Spleen (tissue), 11 donors: ENCODE results near the gene KLHDC2. TPM values are rescaled to one million over a fixed set of nuclear protein-coding genes. Genes with fewer than 3 reads are reported as not detected.
"Not testable (repeated sequence)": the region's sequence is repeated elsewhere in the genome, so short reads cannot be mapped to it uniquely, and the experiment has no call there.

Experiments
- DNase-seq: peaks from one replicate; pipeline ENCODE4 v3.0.0-alpha.2; 2020
- H3K27ac ChIP-seq, 8 donors: fragments of 200-600 bp; sonication (generic) in 7 of 8; 1 replicate in 4 of 8; 2 replicates in 4 of 8; pipeline versions ENCODE4 v1.5.0 to v1.8.0; 2016 to 2021; ENCODE audit warnings: inconsistent platforms in 4 of 8, mild to moderate bottlenecking in 4 of 8, moderate library complexity in 1 of 8
- H3K27me3 ChIP-seq, 7 donors: fragments of 200-600 bp; sonication (generic) in 6 of 7; replicated peaks in 1 of 7; 1 replicate in 4 of 7; 2 replicates in 3 of 7; pipeline versions ENCODE4 v1.5.0 to v1.8.0; 2016 to 2021; ENCODE audit warnings: inconsistent platforms in 3 of 7, mild to moderate bottlenecking in 1 of 7
- H3K36me3 ChIP-seq, 6 donors: fragments of 200-600 bp; sonication (generic) in 5 of 6; 1 replicate in 4 of 6; 2 replicates in 2 of 6; pipeline versions ENCODE4 v1.5.0 to v1.8.0; 2016 to 2021; ENCODE audit warnings: inconsistent platforms in 2 of 6
- H3K4me1 ChIP-seq, 6 donors: fragments of 200-600 bp; sonication (generic) in 5 of 6; 1 replicate in 3 of 6; 2 replicates in 3 of 6; pipeline versions ENCODE4 v1.5.0 to v1.8.0; 2016 to 2021; ENCODE audit warnings: inconsistent platforms in 3 of 6
- H3K4me3 ChIP-seq, 8 donors: fragments of 200-600 bp; sonication (generic) in 7 of 8; 1 replicate in 4 of 8; 2 replicates in 4 of 8; pipeline versions ENCODE4 v1.5.0 to v1.8.0; 2016 to 2021; ENCODE audit warnings: inconsistent platforms in 4 of 8, mild to moderate bottlenecking in 4 of 8, moderate library complexity in 2 of 8
- H3K9me3 ChIP-seq, 8 donors: fragments of 200-600 bp; sonication (generic) in 7 of 8; 1 replicate in 4 of 8; 2 replicates in 4 of 8; pipeline versions ENCODE4 v1.5.0 to v1.8.0; 2016 to 2021; ENCODE audit warnings: inconsistent platforms in 4 of 8
- POLR2A ChIP-seq, 3 donors: fragments of 450-650 bp; IDR thresholded peaks; one replicate each; pipeline ENCODE4 v1.5.1; 2017; ENCODE audit warnings: antibody characterized with exemption in 3 of 3, mild to moderate bottlenecking in 1 of 3
- POLR2AphosphoS5 ChIP-seq, 3 donors: sonication (generic); formaldehyde crosslinking; IDR thresholded peaks; one replicate each; pipeline ENCODE4 v1.5.1; 2017; ENCODE audit warnings: antibody characterized with exemption in 3 of 3
- WGBS, 5 donors: extraction: QIAGEN DNeasy Blood & Tissue Kit in 3 of 5; methylation state at CpG; one replicate each; pipeline versions ENCODE4 v1.1.5 to v1.1.7; 2013 to 2018; 5-methylcytosine and 5-hydroxymethylcytosine counted together
- intact Hi-C: fragments of 100-400 bp; cut with DNase I; formaldehyde crosslinking; loops from one replicate; pipeline ENCODE4 v1.15.0; 2023; ENCODE audit warnings: low total_unique reads
- polyA plus RNA-seq, 3 donors: library from polyadenylated mRNA; stranded (reverse); fragments of 200-250 nt; gene quantifications; one replicate each; pipeline ENCODE4 v1.2.1, GENCODE V29; 2013
- total RNA-seq, 7 donors: library from RNA; depleted of rRNA in 3 of 7; stranded (reverse); fragments of >200 nt in 3 of 7; fragmentation: NEBNext Ultra II Directional in 4 of 7; extraction: Animal tissue kit (Norgen Biotek cat#: 25700) in 4 of 7; gene quantifications; one replicate each; pipeline versions ENCODE4 v1.1.0 to v1.2.1, GENCODE V29; 2016 to 2021
- TF ChIP-seq, protein P1 (sequence below), 11 experiments: fragments of 200-600 bp in 7 of 11; fragments of 450-650 bp in 4 of 11; sonication (generic) in 4 of 11; IDR thresholded peaks in 8 of 11; conservative IDR thresholded peaks in 3 of 11; 1 replicate in 7 of 11; 2 replicates in 4 of 11; pipeline versions ENCODE4 v1.4.0 to v1.8.0; 2016 to 2021; ENCODE audit warnings: antibody characterized with exemption in 11 of 11, inconsistent platforms in 4 of 11, mild to moderate bottlenecking in 1 of 11
- donor health status: healthy with polysubstance abuse.
- donor health status: DM: no; HTN: no; CAD: no; lungs with moderate emphysema.
- donor health status: DM: no; HTN: no; CAD: no.
- donor health status: Bipolar disorder and iron deficiency.
- donor health status: healthy.
- donor health status: DM: no; HTN: no; CAD: no.
- donor health status: DM: yes; HTN: yes; CAD: no.

KLHDC2 gene
- total and polyA plus RNA-seq, 10 donors: 31.9 to 66.8 (median 44.1) TPM

GRCh38 chr14:49774106-49774505 lies 6.2 kb downstream of the KLHDC2 start:
- no peak for TF ChIP-seq POLR2AphosphoS5 (IDR thresholded peaks at IDR 0.05)
- no peak for TF ChIP-seq POLR2A (IDR thresholded peaks at IDR 0.05)
- TF ChIP-seq, protein P1, sequence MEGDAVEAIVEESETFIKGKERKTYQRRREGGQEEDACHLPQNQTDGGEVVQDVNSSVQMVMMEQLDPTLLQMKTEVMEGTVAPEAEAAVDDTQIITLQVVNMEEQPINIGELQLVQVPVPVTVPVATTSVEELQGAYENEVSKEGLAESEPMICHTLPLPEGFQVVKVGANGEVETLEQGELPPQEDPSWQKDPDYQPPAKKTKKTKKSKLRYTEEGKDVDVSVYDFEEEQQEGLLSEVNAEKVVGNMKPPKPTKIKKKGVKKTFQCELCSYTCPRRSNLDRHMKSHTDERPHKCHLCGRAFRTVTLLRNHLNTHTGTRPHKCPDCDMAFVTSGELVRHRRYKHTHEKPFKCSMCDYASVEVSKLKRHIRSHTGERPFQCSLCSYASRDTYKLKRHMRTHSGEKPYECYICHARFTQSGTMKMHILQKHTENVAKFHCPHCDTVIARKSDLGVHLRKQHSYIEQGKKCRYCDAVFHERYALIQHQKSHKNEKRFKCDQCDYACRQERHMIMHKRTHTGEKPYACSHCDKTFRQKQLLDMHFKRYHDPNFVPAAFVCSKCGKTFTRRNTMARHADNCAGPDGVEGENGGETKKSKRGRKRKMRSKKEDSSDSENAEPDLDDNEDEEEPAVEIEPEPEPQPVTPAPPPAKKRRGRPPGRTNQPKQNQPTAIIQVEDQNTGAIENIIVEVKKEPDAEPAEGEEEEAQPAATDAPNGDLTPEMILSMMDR (IDR thresholded peaks at IDR 0.05 in 8 of 11, conservative IDR thresholded peaks at IDR 0.05 in 3 of 11): no peak
- Histone ChIP-seq H3K4me3 (no peak overlapping the region), H3K27ac (no peak overlapping the region), H3K27me3 (no peaks in the 10 kb centered on the region), H3K9me3 (no peaks in the 10 kb centered on the region), H3K4me1 (peaks cover 9 to 39% (median 19%) of the 10 kb centered on the region in 6 donors), H3K36me3 (peaks cover 0 to 75% (median 54%) of the 10 kb centered on the region in 6 donors)
- DNase-seq: no peak
- 93 to 100% (median 97%) methylated on average over 1 of the region's 1 CpG for WGBS, 5 donors
- intact Hi-C loops: no loop called here

- peaks cover 0 to 7% (median 0%) of the 10 kb centered on the region in 6 donors for H3K4me1 ChIP-seq
- DNase-seq: no peak
- H3K9me3 ChIP-seq: no peaks in the 10 kb centered on the region
- H3K27ac ChIP-seq: no peak overlapping the region
- H3K4me3 ChIP-seq: no peak overlapping the region
- peaks cover 0 to 100% (median 91%) of the 10 kb centered on the region in 6 donors for H3K36me3 ChIP-seq
- TF ChIP-seq, protein P1 (IDR thresholded peaks at IDR 0.05 in 8 of 11, conservative IDR thresholded peaks at IDR 0.05 in 3 of 11): no peak
- TF ChIP-seq POLR2AphosphoS5 (IDR thresholded peaks at IDR 0.05) (no peak), POLR2A (IDR thresholded peaks at IDR 0.05) (no peak)
- H3K27me3 ChIP-seq: no peaks in the 10 kb centered on the region
- intact Hi-C loops: no loop called here
- WGBS, 5 donors: 91 to 100% (median 100%) methylated on average over 2 of the region's 2 CpGs
Measured at GRCh38 chr14:49778421-49778820, 10.5 kb downstream of the KLHDC2 start.

GRCh38 chr14:49781040-49781439 lies 13.1 kb downstream of the KLHDC2 start:
- H3K27ac ChIP-seq, DNase-seq, H3K9me3 ChIP-seq, H3K4me1 ChIP-seq, H3K27me3 ChIP-seq, intact Hi-C loops, H3K4me3 ChIP-seq: not testable (repeated sequence)
- 93 to 97% (median 94%) methylated on average over 7 of the region's 7 CpGs for WGBS, 5 donors
- H3K36me3 ChIP-seq: peaks cover 0 to 100% (median 92%) of the 10 kb centered on the region in 6 donors

DNA sequence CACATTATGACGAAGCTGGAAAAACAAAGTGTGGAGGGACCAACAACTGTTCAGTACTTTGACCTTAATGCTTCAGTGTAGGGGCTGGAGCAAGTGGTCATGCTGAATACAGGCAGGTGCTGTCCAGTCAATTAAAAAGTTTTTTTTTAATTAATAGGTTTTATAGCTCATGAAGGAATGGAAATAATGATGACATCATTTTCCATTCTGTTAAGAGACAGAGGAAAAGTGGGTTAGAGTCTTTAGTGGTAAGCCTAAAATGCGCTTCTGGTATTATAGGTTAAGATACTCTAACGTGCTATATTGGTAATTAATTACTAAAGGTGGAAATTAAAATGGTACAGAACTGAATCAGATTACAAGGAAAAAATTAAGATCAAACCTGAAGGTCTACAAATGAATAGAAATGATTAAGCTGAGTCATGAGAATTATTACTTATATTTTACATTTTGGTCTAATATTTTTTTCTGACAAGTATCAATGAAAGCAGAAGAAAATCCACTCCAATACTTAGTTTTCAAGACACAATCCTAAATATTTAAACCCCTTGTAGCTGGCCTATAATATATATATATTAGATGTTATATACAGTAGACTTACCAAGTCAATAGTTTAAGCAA lies 15.6 kb downstream of the KLHDC2 start:
- 83 to 90% (median 89%) methylated on average over 3 of the region's 3 CpGs for WGBS, 5 donors
- intact Hi-C loops: no loop called here
- no peak overlapping the region for H3K27ac ChIP-seq
- H3K4me3 ChIP-seq: no peak overlapping the region
- H3K4me1 ChIP-seq: peaks cover 0 to 4% (median 0%) of the 10 kb centered on the region in 6 donors
- DNase-seq: no peak
- TF ChIP-seq, protein P1 (IDR thresholded peaks at IDR 0.05 in 8 of 11, conservative IDR thresholded peaks at IDR 0.05 in 3 of 11): no peak
- TF ChIP-seq POLR2A (IDR thresholded peaks at IDR 0.05) (no peak), POLR2AphosphoS5 (IDR thresholded peaks at IDR 0.05) (no peak)
- H3K36me3 ChIP-seq: peaks cover 0 to 100% (median 93%) of the 10 kb centered on the region in 6 donors
- H3K27me3 ChIP-seq: no peaks in the 10 kb centered on the region
- no peaks in the 10 kb centered on the region for H3K9me3 ChIP-seq
